ENCODE results near the gene SPG7.

DNA sequence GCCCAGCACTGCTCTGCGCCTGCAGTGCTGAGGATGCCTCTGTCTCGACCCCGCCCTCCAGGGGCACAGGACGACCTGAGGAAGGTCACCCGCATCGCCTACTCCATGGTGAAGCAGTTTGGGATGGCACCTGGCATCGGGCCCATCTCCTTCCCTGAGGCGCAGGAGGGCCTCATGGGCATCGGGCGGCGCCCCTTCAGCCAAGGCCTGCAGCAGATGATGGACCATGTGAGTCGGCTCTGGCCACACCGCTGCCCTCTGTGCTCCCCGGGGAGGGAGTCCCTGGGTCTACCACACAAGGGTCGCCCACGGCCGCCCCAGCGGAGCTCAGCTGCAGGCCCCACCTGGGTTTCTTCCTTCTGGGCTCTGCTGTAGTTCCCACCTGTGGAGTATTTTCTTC, 45.5 kb downstream of the SPG7 start:
- TF ChIP-seq, protein P1, sequence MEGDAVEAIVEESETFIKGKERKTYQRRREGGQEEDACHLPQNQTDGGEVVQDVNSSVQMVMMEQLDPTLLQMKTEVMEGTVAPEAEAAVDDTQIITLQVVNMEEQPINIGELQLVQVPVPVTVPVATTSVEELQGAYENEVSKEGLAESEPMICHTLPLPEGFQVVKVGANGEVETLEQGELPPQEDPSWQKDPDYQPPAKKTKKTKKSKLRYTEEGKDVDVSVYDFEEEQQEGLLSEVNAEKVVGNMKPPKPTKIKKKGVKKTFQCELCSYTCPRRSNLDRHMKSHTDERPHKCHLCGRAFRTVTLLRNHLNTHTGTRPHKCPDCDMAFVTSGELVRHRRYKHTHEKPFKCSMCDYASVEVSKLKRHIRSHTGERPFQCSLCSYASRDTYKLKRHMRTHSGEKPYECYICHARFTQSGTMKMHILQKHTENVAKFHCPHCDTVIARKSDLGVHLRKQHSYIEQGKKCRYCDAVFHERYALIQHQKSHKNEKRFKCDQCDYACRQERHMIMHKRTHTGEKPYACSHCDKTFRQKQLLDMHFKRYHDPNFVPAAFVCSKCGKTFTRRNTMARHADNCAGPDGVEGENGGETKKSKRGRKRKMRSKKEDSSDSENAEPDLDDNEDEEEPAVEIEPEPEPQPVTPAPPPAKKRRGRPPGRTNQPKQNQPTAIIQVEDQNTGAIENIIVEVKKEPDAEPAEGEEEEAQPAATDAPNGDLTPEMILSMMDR (IDR thresholded peaks at IDR 0.05), result no peak
- no peak for TF ChIP-seq EZH2 (IDR thresholded peaks at IDR 0.05)
